Neutrophil (primary cell): ENCODE results near the gene NPPB.
"Not testable (repeated sequence)": the region's sequence is repeated elsewhere in the genome, so short reads cannot be mapped to it uniquely, and the experiment has no call there.

Experiments
- H3K27ac ChIP-seq: fragments of 200-600 bp; sonication (generic); 2 replicates; pipeline ENCODE4 v1.5.1; 2016; ENCODE audit warnings: mild to moderate bottlenecking, moderate library complexity
- H3K27me3 ChIP-seq: fragments of 200-600 bp; sonication (generic); 2 replicates; pipeline ENCODE4 v1.6.0; 2016; ENCODE audit warnings: mild to moderate bottlenecking
- H3K36me3 ChIP-seq: fragments of 200-600 bp; sonication (generic); 2 replicates; pipeline ENCODE4 v1.5.1; 2017
- H3K4me1 ChIP-seq, 2 experiments: fragments of 200-600 bp in 1 of 2; sonication (generic) in 1 of 2; 1 replicate in 1 of 2; 2 replicates in 1 of 2; pipeline versions ENCODE4 v1.5.1 to v1.6.1; 2013 to 2016; ENCODE audit warnings: low read depth in 1 of 2, low read length in 1 of 2, mild to moderate bottlenecking in 1 of 2, moderate library complexity in 1 of 2; ENCODE audit not compliant: control insufficient read depth in 1 of 2, insufficient read depth in 1 of 2
- H3K4me3 ChIP-seq, 2 experiments: fragments of 200-600 bp in 1 of 2; sonication (generic) in 1 of 2; 1 replicate in 1 of 2; 2 replicates in 1 of 2; pipeline ENCODE4 v1.5.1; 2013 to 2016; ENCODE audit warnings: low read depth in 1 of 2, low read length in 1 of 2, mild to moderate bottlenecking in 1 of 2, moderate library complexity in 1 of 2
- H3K9me3 ChIP-seq: fragments of 200-600 bp; sonication (generic); 2 replicates; pipeline ENCODE4 v1.5.1; 2016
- CTCF ChIP-seq: fragments of 200-600 bp; sonication (generic); IDR thresholded peaks from 2 replicates; pipeline ENCODE4 v1.5.1; 2016; ENCODE audit warnings: antibody characterized with exemption

Gene NPPB

GRCh38 chr1:11903210-11903609 lies 44.5 kb upstream of the NPPB start:
- Histone ChIP-seq H3K4me1 (peaks cover 8 to 10% of the 10 kb centered on the region in 2 experiments), H3K27me3 (peaks cover 39% of the 10 kb centered on the region), H3K27ac (no peak overlapping the region), H3K36me3 (no peaks in the 10 kb centered on the region), H3K9me3 (no peaks in the 10 kb centered on the region), H3K4me3 (no peak overlapping the region)
- no peak for TF ChIP-seq CTCF

- not testable (repeated sequence) for H3K9me3 ChIP-seq, H3K4me1 ChIP-seq, H3K4me3 ChIP-seq, H3K36me3 ChIP-seq, H3K27ac ChIP-seq
- H3K27me3 ChIP-seq = peaks cover 56% of the 10 kb centered on the region
These were observed 42.7 kb upstream of the NPPB start for GRCh38 chr1:11901446-11901845.

GRCh38 chr1:11898831-11899467 lies 40.2 kb upstream of the NPPB start:
- peaks cover 0 to under 1% of the 10 kb centered on the region in 2 experiments for H3K4me1 ChIP-seq
- H3K9me3 ChIP-seq = no peaks in the 10 kb centered on the region
- peaks cover 70% of the 10 kb centered on the region for H3K27me3 ChIP-seq
- no peak overlapping the region for H3K27ac ChIP-seq
- H3K4me3 ChIP-seq = no peak overlapping the region
- TF ChIP-seq CTCF = no peak
- H3K36me3 ChIP-seq = no peaks in the 10 kb centered on the region

GRCh38 chr1:11898086-11898785 lies 39.5 kb upstream of the NPPB start:
- TF ChIP-seq CTCF = no peak
- H3K27me3 ChIP-seq = peaks cover 70% of the 10 kb centered on the region
- peaks cover 4% of the 10 kb centered on the region in 2 experiments for H3K4me1 ChIP-seq
- H3K36me3 ChIP-seq = no peaks in the 10 kb centered on the region
- no peak overlapping the region for H3K27ac ChIP-seq
- no peak overlapping the region for H3K4me3 ChIP-seq
- no peaks in the 10 kb centered on the region for H3K9me3 ChIP-seq

GRCh38 chr1:11894501-11894900 lies 35.8 kb upstream of the NPPB start:
- H3K4me3 ChIP-seq, H3K9me3 ChIP-seq, H3K4me1 ChIP-seq, H3K27ac ChIP-seq, H3K36me3 ChIP-seq: not testable (repeated sequence)
- peaks cover 44% of the 10 kb centered on the region for H3K27me3 ChIP-seq

- peaks cover 4% of the 10 kb centered on the region in 2 experiments for H3K4me1 ChIP-seq
- no peaks in the 10 kb centered on the region for H3K36me3 ChIP-seq
- H3K27ac ChIP-seq = no peak overlapping the region
- peak; percentile 91 for TF ChIP-seq CTCF
- H3K4me3 ChIP-seq = no peak overlapping the region
- H3K27me3 ChIP-seq = peaks cover 38% of the 10 kb centered on the region
- no peaks in the 10 kb centered on the region for H3K9me3 ChIP-seq
These were observed 35.1 kb upstream of the NPPB start for GRCh38 chr1:11893907-11894251.
